Measurements from ENCODE around the gene CLNK.

The CLNK gene

DNA sequence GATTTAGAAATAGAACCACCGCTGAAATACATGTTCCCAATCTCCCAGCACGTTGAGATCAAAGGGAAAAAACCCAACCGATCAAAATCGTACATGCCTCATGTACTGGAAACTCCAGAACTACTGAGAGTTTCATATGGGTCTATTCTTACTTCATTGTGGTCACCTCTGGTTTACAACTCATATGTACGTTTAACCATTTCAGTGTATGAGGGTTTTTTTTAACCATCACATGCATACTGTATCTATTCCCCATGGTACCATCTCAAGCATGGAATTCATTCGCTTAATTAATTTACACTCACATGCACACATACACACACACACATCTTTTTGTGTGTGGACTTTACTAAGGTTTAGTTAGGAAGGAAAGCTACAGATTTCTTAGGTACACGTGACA, 46.0 kb upstream of the CLNK start:
- no peak overlapping the region for H3K4me3 ChIP-seq (ENCODE audit: control insufficient read depth, low read depth, low read length)
- TF ChIP-seq, protein P1, sequence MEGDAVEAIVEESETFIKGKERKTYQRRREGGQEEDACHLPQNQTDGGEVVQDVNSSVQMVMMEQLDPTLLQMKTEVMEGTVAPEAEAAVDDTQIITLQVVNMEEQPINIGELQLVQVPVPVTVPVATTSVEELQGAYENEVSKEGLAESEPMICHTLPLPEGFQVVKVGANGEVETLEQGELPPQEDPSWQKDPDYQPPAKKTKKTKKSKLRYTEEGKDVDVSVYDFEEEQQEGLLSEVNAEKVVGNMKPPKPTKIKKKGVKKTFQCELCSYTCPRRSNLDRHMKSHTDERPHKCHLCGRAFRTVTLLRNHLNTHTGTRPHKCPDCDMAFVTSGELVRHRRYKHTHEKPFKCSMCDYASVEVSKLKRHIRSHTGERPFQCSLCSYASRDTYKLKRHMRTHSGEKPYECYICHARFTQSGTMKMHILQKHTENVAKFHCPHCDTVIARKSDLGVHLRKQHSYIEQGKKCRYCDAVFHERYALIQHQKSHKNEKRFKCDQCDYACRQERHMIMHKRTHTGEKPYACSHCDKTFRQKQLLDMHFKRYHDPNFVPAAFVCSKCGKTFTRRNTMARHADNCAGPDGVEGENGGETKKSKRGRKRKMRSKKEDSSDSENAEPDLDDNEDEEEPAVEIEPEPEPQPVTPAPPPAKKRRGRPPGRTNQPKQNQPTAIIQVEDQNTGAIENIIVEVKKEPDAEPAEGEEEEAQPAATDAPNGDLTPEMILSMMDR (conservative IDR thresholded peaks at IDR 0.05; ENCODE audit: control insufficient read depth, insufficient read depth, low read depth, low read length): no peak
- no peak for DNase-seq (ENCODE audit: low read depth)

DNA sequence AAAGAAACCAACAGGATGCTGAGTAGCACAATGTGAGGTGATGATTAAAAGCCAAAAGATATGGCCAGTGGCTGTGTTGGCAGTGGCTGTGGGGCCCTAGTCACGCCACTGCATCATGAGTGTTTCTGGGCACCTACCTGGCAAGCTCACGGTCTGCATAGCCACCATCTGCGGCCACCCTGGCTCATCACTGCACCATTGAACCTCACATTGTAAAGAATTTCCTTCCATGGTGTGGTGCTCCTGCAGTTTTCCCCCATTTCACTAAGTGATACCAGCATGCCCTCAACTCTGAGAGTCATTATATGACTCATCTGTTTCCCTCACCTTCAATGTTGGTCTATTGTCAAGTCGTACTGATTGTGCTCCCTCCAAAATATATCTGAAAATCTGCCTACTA, 45.5 kb upstream of the CLNK start:
- DNase-seq (ENCODE audit: low read depth): no peak
- H3K4me3 ChIP-seq (ENCODE audit: control insufficient read depth, low read depth, low read length): no peak overlapping the region
- TF ChIP-seq, protein P1 (conservative IDR thresholded peaks at IDR 0.05; ENCODE audit: control insufficient read depth, insufficient read depth, low read depth, low read length): no peak

DNA sequence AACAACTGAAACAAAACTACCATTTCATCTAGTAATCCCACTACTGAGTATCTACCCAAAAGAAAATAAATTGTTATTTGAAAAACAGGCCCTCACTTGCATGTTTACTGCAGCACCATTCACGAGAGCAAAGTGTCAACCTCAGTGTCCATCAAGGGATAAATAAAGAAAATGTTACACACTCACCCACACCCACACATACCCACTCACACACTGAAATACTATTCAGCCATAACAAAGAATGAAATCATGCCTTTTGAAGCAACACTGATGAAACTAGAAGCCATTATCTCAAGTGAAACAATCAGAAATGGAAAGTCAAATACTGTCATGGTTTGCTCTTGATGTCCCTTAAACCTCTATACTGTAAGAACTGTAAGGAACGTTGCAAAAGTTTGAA, 44.8 kb upstream of the CLNK start:
- no peak overlapping the region for H3K4me3 ChIP-seq (ENCODE audit: control insufficient read depth, low read depth, low read length)

DNA sequence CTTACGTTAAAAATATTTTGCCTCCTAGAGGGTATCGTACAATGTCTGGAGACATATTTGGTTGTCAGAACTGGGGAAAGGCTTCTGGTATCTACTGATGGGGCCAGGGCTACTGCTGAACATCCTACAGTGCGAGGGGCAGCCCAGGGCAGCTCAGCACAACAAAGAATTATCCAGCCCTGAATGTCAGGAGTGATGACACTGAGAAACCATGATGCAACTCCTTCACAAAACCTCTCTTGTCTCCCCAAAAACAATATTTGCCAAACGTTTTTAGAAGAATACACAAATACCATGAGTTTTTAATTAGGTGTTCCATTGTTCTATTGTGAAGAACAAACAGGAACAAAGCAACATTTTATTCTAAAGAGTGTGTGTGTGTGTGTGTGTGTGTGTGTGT, 43.4 kb upstream of the CLNK start:
- no peak for DNase-seq (ENCODE audit: low read depth)
- H3K4me3 ChIP-seq (ENCODE audit: control insufficient read depth, low read depth, low read length): no peak overlapping the region
- TF ChIP-seq, protein P1 (conservative IDR thresholded peaks at IDR 0.05; ENCODE audit: control insufficient read depth, insufficient read depth, low read depth, low read length): no peak

More for the DNA sequence above, 44.8 kb upstream of the CLNK start:
- TF ChIP-seq, protein P1 (conservative IDR thresholded peaks at IDR 0.05; ENCODE audit: control insufficient read depth, insufficient read depth, low read depth, low read length): no peak
- DNase-seq (ENCODE audit: low read depth): no peak

DNA sequence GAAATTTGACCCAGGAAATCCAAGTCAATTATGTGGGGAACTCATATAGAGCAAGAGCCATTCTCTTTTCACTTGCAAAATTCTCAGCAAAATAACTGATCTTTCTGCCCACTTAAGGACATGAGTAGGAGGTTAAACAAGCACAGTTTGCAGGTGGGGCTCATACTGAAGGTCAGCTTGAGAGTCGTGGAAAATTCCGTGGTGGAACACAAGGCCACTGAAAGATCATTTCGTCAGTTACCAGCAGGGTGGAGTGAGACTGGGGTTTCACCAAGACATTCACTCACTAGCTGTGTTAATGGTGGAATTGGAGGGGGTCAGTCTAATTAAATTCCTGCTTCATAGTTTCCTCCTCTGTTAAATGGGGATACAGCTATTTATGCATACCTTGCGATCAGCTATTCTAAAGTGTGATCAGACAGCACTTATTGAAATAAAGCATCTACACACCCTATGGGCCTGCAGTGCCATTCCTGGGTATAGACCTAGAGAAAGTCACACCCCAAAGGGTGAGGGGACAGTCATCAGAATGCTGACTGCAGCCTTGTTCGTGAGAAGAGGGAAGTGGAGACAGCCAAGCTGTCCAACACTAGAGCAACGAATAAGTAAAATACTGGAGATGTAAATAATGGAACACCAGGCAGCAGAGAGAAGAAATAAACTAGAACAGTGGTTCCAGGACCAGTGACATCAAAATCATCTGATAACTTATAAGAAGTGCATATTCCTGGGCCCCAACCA, 42.7 kb upstream of the CLNK start:
- DNase-seq (ENCODE audit: low read depth): no peak
- H3K4me3 ChIP-seq (ENCODE audit: control insufficient read depth, low read depth, low read length): no peak overlapping the region
- TF ChIP-seq, protein P1 (conservative IDR thresholded peaks at IDR 0.05; ENCODE audit: control insufficient read depth, insufficient read depth, low read depth, low read length): no peak

DNA sequence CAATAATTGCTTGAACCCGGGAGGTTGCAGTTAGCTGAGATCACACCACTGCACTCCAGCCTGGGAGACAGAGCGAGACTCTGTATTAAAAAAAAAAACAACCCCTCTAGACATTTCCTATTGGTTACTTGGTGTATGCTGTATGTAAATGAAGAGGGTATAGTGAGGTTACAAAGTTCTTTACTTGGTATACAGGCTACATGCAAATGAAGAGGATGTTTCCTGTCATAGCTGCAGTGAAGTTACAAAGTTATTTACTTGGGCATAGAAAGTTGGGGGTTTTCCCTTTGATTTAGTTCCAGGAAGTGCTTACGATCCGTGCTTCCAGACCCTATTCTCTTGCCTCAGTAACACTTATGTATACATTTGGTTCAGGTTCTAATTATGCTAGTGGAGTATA, 38.4 kb upstream of the CLNK start:
- DNase-seq (ENCODE audit: low read depth): no peak
- TF ChIP-seq, protein P1 (conservative IDR thresholded peaks at IDR 0.05; ENCODE audit: control insufficient read depth, insufficient read depth, low read depth, low read length): no peak
- H3K4me3 ChIP-seq (ENCODE audit: control insufficient read depth, low read depth, low read length): no peak overlapping the region
